Ishikawa (cell line): ENCODE results near the gene HMGCS1.

ENCODE experiments used
- CEBPB ChIP-seq: IDR thresholded peaks from 2 replicates; pipeline ENCODE4 v1.6.1; 2012
- EGR1 ChIP-seq: IDR thresholded peaks from 2 replicates; pipeline ENCODE4 v1.6.1; 2012
- EP300 ChIP-seq: IDR thresholded peaks from 2 replicates; pipeline ENCODE4 v1.6.1; 2012; ENCODE audit warnings: borderline replicate concordance
- FOXM1 ChIP-seq: IDR thresholded peaks from 2 replicates; pipeline ENCODE4 v1.6.1; 2012; ENCODE audit warnings: low read depth, borderline replicate concordance
- RAD21 ChIP-seq: IDR thresholded peaks from 2 replicates; pipeline ENCODE4 v1.6.1; 2012; ENCODE audit warnings: low read depth
- TEAD4 ChIP-seq: IDR thresholded peaks from 2 replicates; pipeline ENCODE4 v1.6.1; 2012
- YY1 ChIP-seq: IDR thresholded peaks from 2 replicates; pipeline ENCODE4 v1.6.1; 2012; ENCODE audit warnings: low read depth
- TF ChIP-seq, protein P1 (sequence below): IDR thresholded peaks from 2 replicates; pipeline ENCODE4 v1.6.1; 2012
- TF ChIP-seq, protein P2 (sequence below): IDR thresholded peaks from 2 replicates; pipeline ENCODE4 v1.6.1; 2012; ENCODE audit warnings: low read depth, mild to moderate bottlenecking

DNA sequence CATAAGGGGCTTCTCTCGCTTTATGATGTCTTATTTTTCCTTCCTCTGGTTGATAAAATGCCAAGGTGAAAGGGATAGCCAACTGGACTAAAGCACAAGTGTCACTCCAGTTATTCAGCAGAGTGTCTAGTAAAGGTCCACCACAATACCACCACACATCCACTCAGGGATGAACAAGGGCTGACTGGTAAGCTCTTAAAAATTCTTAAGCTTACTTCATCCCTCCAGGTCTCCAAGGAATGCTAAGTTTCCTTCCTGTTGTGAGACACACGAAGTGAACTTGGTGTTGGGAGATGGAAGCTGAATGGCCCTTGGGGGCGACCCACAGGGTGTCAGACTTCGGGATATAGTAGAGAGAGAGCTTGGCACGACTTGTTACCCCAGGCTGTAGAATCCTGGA is 3.2 kb upstream of the HMGCS1 start:
- TF ChIP-seq, protein P1, sequence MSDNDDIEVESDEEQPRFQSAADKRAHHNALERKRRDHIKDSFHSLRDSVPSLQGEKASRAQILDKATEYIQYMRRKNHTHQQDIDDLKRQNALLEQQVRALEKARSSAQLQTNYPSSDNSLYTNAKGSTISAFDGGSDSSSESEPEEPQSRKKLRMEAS, result no peak
- TF ChIP-seq YY1, result no peak
- TF ChIP-seq TEAD4, result no peak
- TF ChIP-seq FOXM1, result no peak
- TF ChIP-seq, protein P2, sequence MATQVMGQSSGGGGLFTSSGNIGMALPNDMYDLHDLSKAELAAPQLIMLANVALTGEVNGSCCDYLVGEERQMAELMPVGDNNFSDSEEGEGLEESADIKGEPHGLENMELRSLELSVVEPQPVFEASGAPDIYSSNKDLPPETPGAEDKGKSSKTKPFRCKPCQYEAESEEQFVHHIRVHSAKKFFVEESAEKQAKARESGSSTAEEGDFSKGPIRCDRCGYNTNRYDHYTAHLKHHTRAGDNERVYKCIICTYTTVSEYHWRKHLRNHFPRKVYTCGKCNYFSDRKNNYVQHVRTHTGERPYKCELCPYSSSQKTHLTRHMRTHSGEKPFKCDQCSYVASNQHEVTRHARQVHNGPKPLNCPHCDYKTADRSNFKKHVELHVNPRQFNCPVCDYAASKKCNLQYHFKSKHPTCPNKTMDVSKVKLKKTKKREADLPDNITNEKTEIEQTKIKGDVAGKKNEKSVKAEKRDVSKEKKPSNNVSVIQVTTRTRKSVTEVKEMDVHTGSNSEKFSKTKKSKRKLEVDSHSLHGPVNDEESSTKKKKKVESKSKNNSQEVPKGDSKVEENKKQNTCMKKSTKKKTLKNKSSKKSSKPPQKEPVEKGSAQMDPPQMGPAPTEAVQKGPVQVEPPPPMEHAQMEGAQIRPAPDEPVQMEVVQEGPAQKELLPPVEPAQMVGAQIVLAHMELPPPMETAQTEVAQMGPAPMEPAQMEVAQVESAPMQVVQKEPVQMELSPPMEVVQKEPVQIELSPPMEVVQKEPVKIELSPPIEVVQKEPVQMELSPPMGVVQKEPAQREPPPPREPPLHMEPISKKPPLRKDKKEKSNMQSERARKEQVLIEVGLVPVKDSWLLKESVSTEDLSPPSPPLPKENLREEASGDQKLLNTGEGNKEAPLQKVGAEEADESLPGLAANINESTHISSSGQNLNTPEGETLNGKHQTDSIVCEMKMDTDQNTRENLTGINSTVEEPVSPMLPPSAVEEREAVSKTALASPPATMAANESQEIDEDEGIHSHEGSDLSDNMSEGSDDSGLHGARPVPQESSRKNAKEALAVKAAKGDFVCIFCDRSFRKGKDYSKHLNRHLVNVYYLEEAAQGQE, result no peak
- no peak for TF ChIP-seq EGR1
- no peak for TF ChIP-seq EP300
- no peak for TF ChIP-seq CEBPB
- TF ChIP-seq RAD21, result no peak
